ENCODE measurements around the gene GLDC.

GLDC gene

DNA sequence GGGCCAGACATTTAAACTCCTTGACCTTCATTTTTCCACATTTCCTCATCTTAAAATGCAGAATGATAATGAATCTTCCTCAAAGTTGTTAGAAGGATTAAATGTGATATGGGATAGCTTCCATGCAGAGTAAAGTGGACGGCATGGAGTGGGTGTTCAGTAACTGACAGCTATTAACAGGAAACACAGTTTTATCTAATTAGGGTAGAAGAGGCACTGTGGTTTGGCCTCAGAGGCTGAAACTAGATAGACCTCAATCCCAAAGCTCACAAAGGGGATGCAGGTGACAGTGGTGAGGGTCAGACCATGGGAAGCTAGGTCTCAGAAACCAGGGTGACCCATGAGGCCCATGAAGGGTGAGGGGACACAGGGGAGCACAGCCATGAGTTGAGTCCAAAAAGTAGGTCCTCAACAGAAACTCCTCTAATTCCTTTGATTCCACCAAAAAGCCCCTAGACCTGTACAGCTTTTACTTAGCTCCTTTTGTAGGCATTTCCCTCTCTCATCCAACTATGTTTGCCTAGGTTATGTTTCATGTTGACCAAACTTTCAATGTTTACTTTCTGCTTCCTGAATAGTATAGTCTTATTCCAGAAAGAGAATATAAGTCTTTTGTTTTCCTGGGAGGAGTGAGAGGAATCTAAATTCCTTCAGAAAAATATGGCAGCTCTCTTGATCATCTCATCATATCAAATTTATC, 27.9 kb upstream of the GLDC start:
- Histone ChIP-seq H3K79me2 (ENCODE audit: insufficient read depth, low read length) (no peaks in the 10 kb centered on the region), H2AFZ (ENCODE audit: low read depth, low read length) (no peak overlapping the region), H3K27ac (ENCODE audit: low read length) (no peak overlapping the region), H3K36me3 (ENCODE audit: insufficient read depth, low read length) (no peaks in the 10 kb centered on the region), H3K4me1 (ENCODE audit: insufficient read depth, low read length) (no peaks in the 10 kb centered on the region), H3K4me3 (ENCODE audit: low read depth in 1 of 2, low read length in 2 of 2) (no peak overlapping the region), H4K20me1 (ENCODE audit: insufficient read depth, low read length) (no peaks in the 10 kb centered on the region), H3K9ac (ENCODE audit: low read depth, low read length) (no peak overlapping the region), H3K4me2 (ENCODE audit: insufficient read depth, low read length) (no peak overlapping the region), H3K9me3 (ENCODE audit: insufficient read depth, low read length, severe bottlenecking) (no peaks in the 10 kb centered on the region), H3K27me3 (ENCODE audit: insufficient read depth, low read length, poor library complexity) (no peaks in the 10 kb centered on the region)
- no peak for TF ChIP-seq EZH2 (IDR thresholded peaks at IDR 0.05; ENCODE audit: borderline replicate concordance, low read depth, low read length, severe bottlenecking)
- TF ChIP-seq, protein P1, sequence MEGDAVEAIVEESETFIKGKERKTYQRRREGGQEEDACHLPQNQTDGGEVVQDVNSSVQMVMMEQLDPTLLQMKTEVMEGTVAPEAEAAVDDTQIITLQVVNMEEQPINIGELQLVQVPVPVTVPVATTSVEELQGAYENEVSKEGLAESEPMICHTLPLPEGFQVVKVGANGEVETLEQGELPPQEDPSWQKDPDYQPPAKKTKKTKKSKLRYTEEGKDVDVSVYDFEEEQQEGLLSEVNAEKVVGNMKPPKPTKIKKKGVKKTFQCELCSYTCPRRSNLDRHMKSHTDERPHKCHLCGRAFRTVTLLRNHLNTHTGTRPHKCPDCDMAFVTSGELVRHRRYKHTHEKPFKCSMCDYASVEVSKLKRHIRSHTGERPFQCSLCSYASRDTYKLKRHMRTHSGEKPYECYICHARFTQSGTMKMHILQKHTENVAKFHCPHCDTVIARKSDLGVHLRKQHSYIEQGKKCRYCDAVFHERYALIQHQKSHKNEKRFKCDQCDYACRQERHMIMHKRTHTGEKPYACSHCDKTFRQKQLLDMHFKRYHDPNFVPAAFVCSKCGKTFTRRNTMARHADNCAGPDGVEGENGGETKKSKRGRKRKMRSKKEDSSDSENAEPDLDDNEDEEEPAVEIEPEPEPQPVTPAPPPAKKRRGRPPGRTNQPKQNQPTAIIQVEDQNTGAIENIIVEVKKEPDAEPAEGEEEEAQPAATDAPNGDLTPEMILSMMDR (IDR thresholded peaks at IDR 0.05; ENCODE audit: borderline replicate concordance, extremely low read depth, low read length, poor library complexity, severe bottlenecking) = no peak
- no peak for ATAC-seq (ENCODE audit: insufficient read depth, low read depth)
- DNase-seq = no peak

DNA sequence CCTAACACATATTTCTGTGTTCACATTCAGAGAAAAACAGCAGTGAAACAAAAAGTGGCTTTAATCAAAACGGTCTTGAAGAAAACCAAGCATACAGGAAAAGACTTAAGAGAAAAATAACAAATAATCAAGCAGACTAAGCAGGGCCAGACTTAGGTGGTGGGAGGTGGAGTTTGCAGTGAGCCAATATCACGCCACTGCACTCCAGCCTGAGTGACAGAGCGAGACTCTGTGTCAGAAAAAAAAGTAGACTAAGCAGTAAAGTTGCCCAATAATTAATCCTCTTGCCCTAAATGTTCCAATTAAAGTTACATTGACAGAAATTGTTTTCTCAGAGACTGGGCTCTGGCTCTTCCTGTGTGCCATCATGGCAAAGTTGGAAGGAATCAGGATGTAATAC, 26.6 kb upstream of the GLDC start:
- DNase-seq (no peak), ATAC-seq (ENCODE audit: insufficient read depth, low read depth) (no peak)
- no peaks in the 10 kb centered on the region for H4K20me1 ChIP-seq (ENCODE audit: insufficient read depth, low read length)
- no peaks in the 10 kb centered on the region for H3K4me1 ChIP-seq (ENCODE audit: insufficient read depth, low read length)
- H3K79me2 ChIP-seq (ENCODE audit: insufficient read depth, low read length) = no peaks in the 10 kb centered on the region
- no peaks in the 10 kb centered on the region for H3K9me3 ChIP-seq (ENCODE audit: insufficient read depth, low read length, severe bottlenecking)
- no peak overlapping the region for H3K4me3 ChIP-seq (ENCODE audit: low read depth in 1 of 2, low read length in 2 of 2)
- no peak for TF ChIP-seq EZH2 (IDR thresholded peaks at IDR 0.05; ENCODE audit: borderline replicate concordance, low read depth, low read length, severe bottlenecking)
- TF ChIP-seq, protein P1 (IDR thresholded peaks at IDR 0.05; ENCODE audit: borderline replicate concordance, extremely low read depth, low read length, poor library complexity, severe bottlenecking) = no peak
- no peak overlapping the region for H3K27ac ChIP-seq (ENCODE audit: low read length)
- H3K27me3 ChIP-seq (ENCODE audit: insufficient read depth, low read length, poor library complexity) = no peaks in the 10 kb centered on the region
- H3K9ac ChIP-seq (ENCODE audit: low read depth, low read length) = no peak overlapping the region
- no peak overlapping the region for H3K4me2 ChIP-seq (ENCODE audit: insufficient read depth, low read length)
- H3K36me3 ChIP-seq (ENCODE audit: insufficient read depth, low read length) = no peaks in the 10 kb centered on the region
- no peak overlapping the region for H2AFZ ChIP-seq (ENCODE audit: low read depth, low read length)

DNA sequence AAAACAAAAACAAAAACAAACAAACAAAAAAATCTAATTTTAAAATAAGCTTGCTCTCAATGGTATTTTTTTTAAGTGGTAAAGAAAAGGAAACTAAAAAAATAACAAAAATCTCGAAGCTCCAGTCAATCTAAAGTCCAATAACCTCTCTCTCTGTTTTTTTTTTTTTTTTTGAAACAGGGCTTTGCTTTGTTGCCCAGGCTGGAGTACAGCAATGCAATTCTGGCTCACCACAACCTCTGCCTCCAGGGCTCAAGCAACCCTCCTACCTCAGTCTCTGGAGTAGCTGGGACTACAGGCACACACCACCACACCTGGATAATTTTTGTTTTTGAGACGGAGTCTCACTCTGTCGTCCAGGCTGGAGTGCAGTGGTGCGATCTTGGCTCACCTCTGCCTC, 25.9 kb upstream of the GLDC start:
- no peak overlapping the region for H3K9ac ChIP-seq (ENCODE audit: low read depth, low read length)
- TF ChIP-seq, protein P1 (IDR thresholded peaks at IDR 0.05; ENCODE audit: borderline replicate concordance, extremely low read depth, low read length, poor library complexity, severe bottlenecking) = no peak
- TF ChIP-seq EZH2 (IDR thresholded peaks at IDR 0.05; ENCODE audit: borderline replicate concordance, low read depth, low read length, severe bottlenecking) = no peak
- H3K79me2 ChIP-seq (ENCODE audit: insufficient read depth, low read length) = no peaks in the 10 kb centered on the region
- H2AFZ ChIP-seq (ENCODE audit: low read depth, low read length) = no peak overlapping the region
- H3K27ac ChIP-seq (ENCODE audit: low read length) = no peak overlapping the region
- H3K36me3 ChIP-seq (ENCODE audit: insufficient read depth, low read length) = no peaks in the 10 kb centered on the region
- no peaks in the 10 kb centered on the region for H3K4me1 ChIP-seq (ENCODE audit: insufficient read depth, low read length)
- ATAC-seq (ENCODE audit: insufficient read depth, low read depth) (no peak), DNase-seq (no peak)
- H3K4me2 ChIP-seq (ENCODE audit: insufficient read depth, low read length) = no peak overlapping the region
- no peaks in the 10 kb centered on the region for H3K27me3 ChIP-seq (ENCODE audit: insufficient read depth, low read length, poor library complexity)
- H3K4me3 ChIP-seq (ENCODE audit: low read depth in 1 of 2, low read length in 2 of 2) = no peak overlapping the region
- no peaks in the 10 kb centered on the region for H4K20me1 ChIP-seq (ENCODE audit: insufficient read depth, low read length)
- H3K9me3 ChIP-seq (ENCODE audit: insufficient read depth, low read length, severe bottlenecking) = no peaks in the 10 kb centered on the region
